Superior temporal gyrus (tissue), 1 donor: ENCODE measurements around the gene MYLK.

Source experiments
- DNase-seq: peaks from one replicate; pipeline ENCODE4 v3.0.0-alpha.2; 2016; ENCODE audit errors: extremely low spot score

The MYLK gene

DNA sequence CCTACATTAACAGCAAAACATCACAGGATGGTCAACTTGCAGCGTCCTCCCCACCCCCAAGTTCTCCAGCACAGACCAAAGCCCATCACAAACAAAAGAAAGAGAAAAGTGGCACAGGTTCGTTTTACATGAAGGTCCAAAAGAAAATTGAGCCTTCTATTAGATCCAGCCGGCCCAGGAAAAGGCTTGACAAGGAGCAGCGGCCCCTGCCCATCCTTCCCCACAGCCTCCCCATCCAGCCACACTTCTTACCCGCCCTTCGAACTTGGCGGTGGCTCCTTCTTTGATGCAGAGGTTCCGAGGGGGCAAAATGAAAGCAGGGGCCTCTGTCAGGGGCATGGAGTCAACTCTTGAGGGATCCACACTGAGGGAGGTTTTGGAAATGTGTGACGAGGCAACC lies 90.7 kb downstream of the MYLK start:
- no peak for DNase-seq

DNA sequence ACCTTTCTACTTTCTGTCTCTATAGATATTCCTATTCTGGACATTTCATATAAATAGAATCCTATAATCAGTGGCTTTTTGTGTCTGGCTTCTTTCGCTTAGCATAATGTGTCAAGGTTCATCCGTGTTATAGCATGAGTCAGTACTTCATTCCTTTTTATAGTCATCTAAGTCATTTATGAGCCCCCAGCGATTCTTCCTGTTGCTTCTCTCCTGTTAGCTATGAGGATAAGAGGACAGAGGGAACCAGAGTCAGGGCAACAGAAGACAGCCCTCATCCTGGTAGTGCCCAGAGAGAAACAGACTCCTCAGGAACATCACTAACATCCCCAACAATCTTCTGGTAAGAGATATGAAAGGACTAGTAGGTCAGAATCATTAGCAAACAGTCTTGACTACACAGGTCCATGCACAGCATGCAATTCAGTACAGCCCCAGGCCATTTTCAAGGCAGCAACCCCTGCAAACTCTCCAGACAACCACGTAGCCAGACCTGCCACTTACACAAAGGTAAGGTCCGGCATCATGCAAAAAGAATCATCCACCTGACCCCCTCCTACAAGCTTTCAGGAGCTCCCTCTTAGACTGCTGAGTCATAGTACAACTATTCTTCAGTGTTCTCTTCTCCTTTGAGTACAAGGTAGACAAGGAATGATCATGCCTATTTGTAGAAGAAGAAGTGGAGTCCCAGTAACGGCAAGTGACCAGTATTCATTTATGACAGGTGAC lies 91.5 kb downstream of the MYLK start:
- no peak for DNase-seq

DNA sequence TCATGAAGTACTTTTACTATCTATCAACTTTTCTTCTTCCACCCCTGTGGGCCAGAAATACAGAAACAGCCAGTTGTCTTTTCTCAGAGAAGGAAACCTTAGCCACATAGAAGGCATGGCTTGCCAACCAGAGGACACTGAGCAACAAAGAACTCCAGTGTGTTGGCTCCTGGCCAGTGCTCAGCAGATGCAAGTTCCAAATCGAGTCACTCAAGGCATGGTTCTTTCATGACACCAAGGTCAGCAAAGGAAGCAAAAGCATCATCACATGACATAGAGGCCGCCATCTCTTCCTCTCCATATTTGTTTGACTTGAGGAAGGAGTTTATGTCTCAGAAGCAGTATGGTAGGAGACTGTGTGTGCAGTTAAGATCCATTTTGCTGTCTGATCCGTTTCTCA lies 92.2 kb downstream of the MYLK start:
- DNase-seq: peak; percentile 30

- no peak for DNase-seq
Measured at GRCh38 chr3:123791417-123791816, 92.7 kb downstream of the MYLK start.

DNA sequence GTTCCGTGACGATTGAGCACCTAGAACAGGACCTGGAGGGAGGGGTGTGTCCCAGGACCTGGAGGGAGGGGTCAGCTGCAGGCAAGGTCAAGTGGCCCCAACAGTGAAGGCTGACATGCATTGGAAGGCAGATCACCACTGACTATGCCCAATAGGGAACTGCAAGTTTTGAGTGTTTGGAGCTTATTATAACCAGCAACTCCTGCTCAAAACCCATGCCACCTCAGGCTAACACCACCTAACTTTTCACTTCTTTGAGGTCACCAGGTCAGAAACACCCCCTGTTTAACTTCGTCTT lies 93.1 kb downstream of the MYLK start:
- DNase-seq: no peak

GRCh38 chr3:123790254-123791072 lies 93.7 kb downstream of the MYLK start:
- no peak for DNase-seq

DNA sequence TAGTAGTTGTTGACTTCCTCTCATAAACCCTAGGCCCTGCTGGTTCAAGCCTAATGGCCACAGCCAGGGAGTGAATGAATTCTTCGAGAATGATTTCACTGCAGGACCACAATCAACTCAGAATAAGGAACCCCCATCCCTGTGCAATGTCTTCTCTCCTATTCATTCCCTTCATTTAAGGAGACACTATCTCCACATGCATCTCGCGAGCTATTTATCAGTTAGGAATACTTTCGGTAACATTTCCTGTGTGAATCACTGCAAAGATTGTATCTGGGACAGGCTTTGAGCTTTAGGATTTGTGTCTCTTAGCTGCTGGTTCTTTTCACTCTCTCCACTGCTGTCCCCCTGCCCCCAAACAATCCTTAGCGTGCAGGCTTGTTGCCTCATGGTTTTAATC lies 94.4 kb downstream of the MYLK start:
- DNase-seq: no peak

GRCh38 chr3:123789160-123789559 lies 95.0 kb downstream of the MYLK start:
- no peak for DNase-seq

DNA sequence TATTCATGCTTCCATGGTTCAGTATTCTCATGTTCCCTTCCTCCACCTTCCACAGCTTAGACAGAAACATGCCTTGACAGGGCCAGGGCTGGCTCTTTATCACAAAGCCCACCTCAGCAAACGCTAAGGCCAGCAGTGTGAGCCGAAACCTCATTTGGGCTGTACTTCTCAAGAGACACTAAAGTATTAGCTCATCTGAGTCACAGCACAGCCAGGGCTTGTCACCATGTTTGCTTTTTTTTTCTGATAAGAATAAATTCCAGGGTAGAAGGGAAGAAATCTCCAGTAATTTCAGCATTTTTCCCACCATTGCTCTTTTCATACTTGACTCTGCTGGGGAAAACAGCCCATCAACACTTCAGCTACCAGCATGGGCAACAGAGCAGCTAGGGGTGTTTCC lies 95.4 kb downstream of the MYLK start:
- no peak for DNase-seq

GRCh38 chr3:123787133-123787532 lies 97.0 kb downstream of the MYLK start:
- no peak for DNase-seq

- DNase-seq: no peak
Measured at GRCh38 chr3:123785602-123786001, 98.5 kb downstream of the MYLK start.

DNA sequence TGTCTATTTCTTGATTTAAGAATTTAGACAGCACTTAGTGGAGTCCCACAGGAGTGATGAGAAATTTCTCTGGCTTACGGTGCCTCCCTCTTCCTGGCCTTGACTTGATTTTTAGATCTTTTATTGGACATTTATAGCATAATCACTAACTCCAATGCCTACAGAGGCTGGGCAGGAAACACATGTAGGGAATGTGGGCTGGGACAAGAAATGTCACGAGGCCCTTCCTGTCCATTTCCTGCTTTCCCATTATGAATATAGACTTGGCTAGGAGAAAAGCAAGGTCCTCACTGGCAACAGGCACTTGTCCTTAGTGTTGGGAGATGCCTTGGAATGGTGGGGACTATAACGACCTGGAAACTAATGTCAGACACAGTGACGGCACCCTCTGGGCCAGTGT lies 100.3 kb downstream of the MYLK start:
- DNase-seq: no peak

DNA sequence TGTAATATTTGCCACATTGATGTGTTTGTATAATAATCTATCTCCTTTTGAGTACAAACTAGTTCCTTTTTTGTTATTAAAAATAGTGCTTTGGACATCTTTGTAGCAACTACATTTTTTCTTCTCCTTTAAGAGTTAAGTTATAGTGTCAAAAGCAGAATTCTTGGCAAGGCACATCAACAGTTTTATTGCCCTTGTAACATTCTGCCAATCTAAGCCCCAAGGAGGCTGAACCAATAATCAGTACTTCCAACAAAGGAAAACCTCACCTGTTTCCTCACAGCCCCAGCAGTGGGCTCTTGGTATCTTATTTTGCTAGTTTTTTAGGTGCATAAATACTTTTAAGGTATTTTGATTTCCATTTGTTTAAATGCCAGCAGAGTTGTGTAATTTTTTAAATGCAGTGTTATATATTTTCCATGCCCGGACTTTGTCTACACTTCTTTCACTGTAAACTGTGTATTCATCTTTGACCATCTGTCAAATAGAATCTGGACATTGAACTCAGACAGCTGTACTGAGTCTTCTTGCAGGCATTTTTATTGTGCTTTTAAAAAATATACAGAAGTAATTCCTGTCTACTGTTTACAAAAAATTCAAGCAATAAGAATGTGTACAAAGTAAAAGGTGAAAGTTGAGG lies 101.0 kb downstream of the MYLK start:
- no peak for DNase-seq

DNA sequence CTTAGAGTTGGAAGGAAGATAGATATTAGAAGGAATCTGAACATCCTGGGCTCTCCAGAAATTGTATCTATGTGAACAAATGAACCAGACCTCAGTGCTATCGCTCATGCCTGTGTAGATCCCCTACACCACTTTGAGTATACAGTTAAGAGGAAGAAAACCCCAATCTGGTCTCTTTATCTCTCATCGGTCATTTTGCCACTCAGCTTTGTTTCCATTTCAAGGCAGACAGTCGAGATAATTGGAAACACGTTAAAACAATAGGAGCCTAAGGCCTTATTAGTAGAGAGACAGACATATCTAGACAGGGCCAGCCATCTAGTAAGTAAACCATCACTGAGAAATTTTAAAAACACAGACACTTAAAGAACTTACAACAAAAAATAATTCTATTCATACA lies 101.6 kb downstream of the MYLK start:
- no peak for DNase-seq

DNA sequence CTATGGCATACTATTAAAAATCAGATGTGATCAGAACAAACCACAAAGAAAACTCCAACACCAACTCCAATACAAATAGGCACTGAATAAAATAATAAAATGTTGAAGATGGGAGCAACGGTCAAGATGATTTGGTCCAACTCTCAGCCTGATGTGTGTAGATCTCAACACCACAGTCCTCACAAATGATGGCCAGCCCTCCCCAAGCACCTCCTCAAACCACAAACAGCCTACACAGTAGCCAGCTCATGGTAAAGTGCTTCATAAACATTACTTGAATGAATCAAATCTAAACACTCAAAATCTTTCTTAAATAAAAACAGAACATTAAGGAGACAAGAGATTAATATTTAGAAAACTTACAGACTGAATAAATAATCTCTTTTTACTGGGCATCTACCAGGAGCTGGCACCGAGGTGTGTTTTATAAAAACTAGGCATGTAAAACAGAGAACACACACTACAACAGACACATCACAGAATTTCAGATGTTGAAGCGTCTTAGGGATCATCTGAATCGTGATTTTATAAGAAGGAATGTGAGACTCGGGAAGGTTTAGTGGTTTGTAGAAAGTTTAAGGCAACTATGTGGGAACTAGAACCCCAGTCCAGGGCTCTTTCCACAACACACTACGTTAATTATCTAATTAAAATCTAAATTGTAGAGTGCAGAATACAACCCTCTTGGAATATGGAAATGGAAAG lies 102.4 kb downstream of the MYLK start:
- DNase-seq: no peak

DNA sequence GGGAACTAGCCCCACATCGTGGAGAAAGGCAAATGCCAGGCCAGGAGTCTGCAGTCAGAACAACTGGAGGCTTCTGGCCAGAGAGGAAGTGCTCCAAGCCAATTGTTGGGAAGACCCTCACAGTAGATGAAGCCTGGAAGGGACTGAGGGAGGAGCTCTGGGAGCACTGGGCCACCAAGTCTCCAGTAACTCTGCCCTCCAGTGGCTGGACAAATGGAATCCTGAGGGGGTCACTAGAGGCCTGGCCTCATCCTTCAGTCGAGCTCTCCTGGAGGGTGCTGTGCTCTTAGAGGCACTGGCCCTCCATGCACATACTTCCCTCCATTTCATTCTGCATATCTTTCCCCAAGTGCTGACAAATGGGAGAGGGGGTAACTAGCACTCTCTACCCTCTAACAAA lies 103.0 kb downstream of the MYLK start:
- DNase-seq: no peak

GRCh38 chr3:123780656-123781055 lies 103.5 kb downstream of the MYLK start:
- no peak for DNase-seq

GRCh38 chr3:123779655-123780231 lies 104.4 kb downstream of the MYLK start:
- no peak for DNase-seq

- DNase-seq: peak; percentile 47
Measured at GRCh38 chr3:123778991-123779622, 105.0 kb downstream of the MYLK start.

DNA sequence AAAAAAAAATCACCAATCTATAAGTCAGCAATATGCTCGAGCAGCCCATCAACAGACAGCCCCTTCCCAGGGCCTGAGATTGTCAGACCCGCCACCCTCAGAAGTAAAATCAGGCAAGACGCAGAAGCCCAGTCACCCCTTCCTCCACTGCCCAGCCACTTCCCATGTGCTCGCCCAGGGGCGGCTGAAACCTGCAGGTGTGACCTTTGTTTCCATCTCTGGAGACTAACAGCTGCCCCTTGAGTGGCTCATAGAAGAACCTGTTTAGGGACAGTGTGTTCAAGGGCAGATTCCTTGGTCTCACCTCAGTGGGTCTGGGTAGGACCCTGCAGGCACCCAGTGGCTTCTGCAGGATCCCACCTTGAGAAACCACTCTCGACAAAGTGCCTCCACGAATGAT lies 105.6 kb downstream of the MYLK start:
- DNase-seq: no peak

DNA sequence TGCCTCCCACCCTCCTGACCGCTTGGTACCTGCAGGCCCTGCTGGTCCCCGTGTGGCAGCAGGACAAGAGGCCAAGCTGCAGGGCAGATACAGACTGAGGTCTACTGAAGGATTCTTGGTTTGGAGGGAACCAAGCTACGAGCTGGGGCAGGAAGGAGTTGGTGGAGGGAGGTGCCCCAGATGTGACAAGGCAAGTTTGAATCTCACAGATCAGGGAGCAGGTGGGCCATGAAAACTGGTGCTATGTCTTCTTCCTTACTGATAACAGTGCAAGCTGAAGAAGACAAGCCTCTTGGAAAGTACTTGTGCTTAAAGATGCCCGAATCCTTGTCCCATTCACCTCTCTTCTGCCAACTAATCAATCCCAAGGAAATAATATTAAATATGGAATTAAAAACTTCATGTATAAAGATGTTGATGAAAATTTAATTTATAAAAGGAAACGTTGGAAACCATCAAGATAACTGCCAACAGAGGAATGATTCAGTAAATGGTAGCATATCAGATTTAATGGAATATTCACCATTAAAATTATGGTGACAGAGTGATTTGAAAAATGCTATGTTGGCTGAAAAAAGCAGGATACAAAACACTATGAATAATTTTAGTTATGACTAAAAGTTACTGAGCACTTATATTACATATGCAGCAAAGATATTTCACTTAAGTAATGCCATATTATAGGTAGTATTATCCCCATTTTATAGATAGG lies 107.9 kb downstream of the MYLK start:
- DNase-seq: no peak
